Stimulated activated CD4-positive, alpha-beta T cell treated with anti-CD3 and anti-CD28 coated beads, Interleukin-12 subunit alpha, Interleukin-12 subunit beta, amount 100 ng/mL, for 24 hours (primary cell): ENCODE data around the gene PHF21B.

ENCODE experiments used
- DNase-seq, 2 experiments: peaks; one replicate each; pipeline ENCODE4 v3.0.0-alpha.2; 2020; ENCODE audit warnings: low read depth in 2 of 2

PHF21B gene

GRCh38 chr22:44990810-44991209, 19.0 kb downstream of the PHF21B start:
- no peak for DNase-seq

- DNase-seq: no peak
Measured at GRCh38 chr22:44990328-44990727, 19.5 kb downstream of the PHF21B start.

GRCh38 chr22:44988671-44989070, 21.1 kb downstream of the PHF21B start:
- no peak for DNase-seq

- no peak for DNase-seq
Measured at GRCh38 chr22:44986926-44987325, 22.9 kb downstream of the PHF21B start.

- DNase-seq: no peak
Measured at GRCh38 chr22:44985906-44986527, 23.8 kb downstream of the PHF21B start.

GRCh38 chr22:44983878-44984482, 25.8 kb downstream of the PHF21B start:
- DNase-seq: no peak

- DNase-seq: no peak
Measured at GRCh38 chr22:44982445-44982844, 27.4 kb downstream of the PHF21B start.

GRCh38 chr22:44981857-44982256, 27.9 kb downstream of the PHF21B start:
- no peak for DNase-seq

- DNase-seq: no peak
Measured at GRCh38 chr22:44979154-44979553, 30.7 kb downstream of the PHF21B start.

- DNase-seq: peak; percentile 28 to 71
Measured at GRCh38 chr22:44975427-44976262, 34.2 kb downstream of the PHF21B start.

- DNase-seq: no peak
Measured at GRCh38 chr22:44974454-44974853, 35.4 kb downstream of the PHF21B start.

- no peak for DNase-seq
Measured at GRCh38 chr22:44973829-44974228, 36.0 kb downstream of the PHF21B start.

GRCh38 chr22:44972363-44973083, 37.3 kb downstream of the PHF21B start:
- DNase-seq: no peak

GRCh38 chr22:44971651-44972362, 38.0 kb downstream of the PHF21B start:
- no peak for DNase-seq

- no peak for DNase-seq
Measured at GRCh38 chr22:44970291-44970690, 39.5 kb downstream of the PHF21B start.

- no peak for DNase-seq
Measured at GRCh38 chr22:44969817-44970216, 40.0 kb downstream of the PHF21B start.

GRCh38 chr22:44968736-44969135, 41.1 kb downstream of the PHF21B start:
- no peak for DNase-seq

GRCh38 chr22:44965171-44965570, 44.6 kb downstream of the PHF21B start:
- DNase-seq: no peak

- DNase-seq: no peak
Measured at GRCh38 chr22:44964722-44965078, 45.1 kb downstream of the PHF21B start.

- no peak for DNase-seq
Measured at GRCh38 chr22:44963832-44964721, 45.7 kb downstream of the PHF21B start.
